ENCODE data around the gene UNC119B. TPM values are rescaled to one million over a fixed set of nuclear protein-coding genes. Genes with fewer than 3 reads are reported as not detected.
A peak's percentile ranks its signal among the peaks of the same experiment; 100 is the strongest.

UNC119B gene
- total RNA-seq, 1 experiment from 2014 or later, result 51.5 TPM

GRCh38 chr12:120761519-120761934 lies 51.3 kb downstream of the UNC119B start:
- no peak overlapping the region for H2BK120ac ChIP-seq (ENCODE audit: low read depth, low read length, poor library complexity, severe bottlenecking)
- no peak overlapping the region for H3K56ac ChIP-seq (ENCODE audit: insufficient read length, low read depth, low read length)
- H3K9me3 ChIP-seq (ENCODE audit: control insufficient read depth, low read depth, low read length), result no peaks in the 10 kb centered on the region
- H3K79me1 ChIP-seq (ENCODE audit: insufficient read depth, low read depth, low read length, poor library complexity, severe bottlenecking), result no peaks in the 10 kb centered on the region
- no peak overlapping the region for H3K4me2 ChIP-seq (ENCODE audit: insufficient read depth, insufficient read length, low read length)
- no peak overlapping the region for H3K4ac ChIP-seq (ENCODE audit: low read depth, low read length)
- no peak overlapping the region for H3K4me3 Mint-ChIP-seq
- WGBS (ENCODE audit: extremely low coverage, insufficient read length, low lambda C conversion rate), result no CpG with 5 or more reads among the region's 9 CpGs
- H3T11ph ChIP-seq (ENCODE audit: low read length), result no peak overlapping the region
- 0 out of 7 replicates have a peak overlapping the region, but pooled peaks of 1 of the 3 experiments have one; percentile 39 for H3K27ac Mint-ChIP-seq
- H2BK12ac ChIP-seq (ENCODE audit: insufficient read length, low read depth, low read length), result no peak overlapping the region
- H3K14ac ChIP-seq (ENCODE audit: insufficient read depth, low read length), result no peak overlapping the region
- H2AK5ac ChIP-seq (ENCODE audit: insufficient read length, low read length), result no peak overlapping the region
- DNase-seq, result no peak
- no peak overlapping the region for H4K5ac ChIP-seq (ENCODE audit: insufficient read length, low read depth, low read length)
- no peak overlapping the region for H2BK5ac ChIP-seq (ENCODE audit: insufficient read length, low read length)
- no peak overlapping the region for H3K23ac ChIP-seq (ENCODE audit: insufficient read length, low read depth, low read length)
- H3K27ac ChIP-seq (ENCODE audit: insufficient read length, low read depth, low read length), result no peak overlapping the region
- no peak overlapping the region for H4K8ac ChIP-seq (replicated peaks; ENCODE audit: insufficient read length, low read depth, low read length)
- H3K4me1 Mint-ChIP-seq, result peaks cover 19 to 20% of the 10 kb centered on the region in 2 experiments
- H3K9me3 Mint-ChIP-seq, result no peaks in the 10 kb centered on the region
- H3K23me2 ChIP-seq (ENCODE audit: insufficient read length, low read depth, low read length, poor library complexity, severe bottlenecking), result no peaks in the 10 kb centered on the region
- H4K91ac ChIP-seq (ENCODE audit: insufficient read length, low read depth, low read length), result no peak overlapping the region
- no peaks in the 10 kb centered on the region for H3K27me3 ChIP-seq (ENCODE audit: insufficient read depth, low read length)
- peaks cover 3 to 58% (median 21%) of the 10 kb centered on the region in 3 experiments; a peak in 6 of 7 replicates for H3K36me3 Mint-ChIP-seq (ENCODE audit: insufficient read depth in 1 of 3, low read depth in 3 of 3)
- no peaks in the 10 kb centered on the region for H3K27me3 Mint-ChIP-seq (ENCODE audit: low read depth)
- H3K79me2 ChIP-seq (ENCODE audit: insufficient read depth, low read length), result no peaks in the 10 kb centered on the region
- no peak overlapping the region for H3K18ac ChIP-seq (ENCODE audit: insufficient read length, low read depth, low read length)
- no peak overlapping the region for H2BK20ac ChIP-seq (ENCODE audit: low read depth, low read length, poor library complexity, severe bottlenecking)
- no peak overlapping the region for H2BK15ac ChIP-seq (ENCODE audit: low read depth, low read length)
- H3K9ac ChIP-seq (ENCODE audit: extremely low read depth, insufficient read length, low read length), result no peak overlapping the region
- no peak for TF ChIP-seq CTCF (conservative IDR thresholded peaks at IDR 0.05)
- H2AFZ ChIP-seq (ENCODE audit: low read length), result no peak overlapping the region
- peaks cover 2% of the 10 kb centered on the region; the same call in 1 of the 2 replicates for H3K4me1 ChIP-seq (ENCODE audit: insufficient read depth, low read length)
- H4K20me1 ChIP-seq (ENCODE audit: control insufficient read depth, insufficient read depth, insufficient read length), result no peaks in the 10 kb centered on the region
